HG02571 (cell line): ENCODE results near the gene MADD.

ENCODE experiments used
- ATAC-seq: cut with Tn5 transposase; IDR thresholded peaks from one replicate; pipeline ENCODE4 v1.9.1; 2021; ENCODE audit warnings: mild to moderate bottlenecking, moderate library complexity; ENCODE audit not compliant: unreplicated experiment

The MADD gene

DNA sequence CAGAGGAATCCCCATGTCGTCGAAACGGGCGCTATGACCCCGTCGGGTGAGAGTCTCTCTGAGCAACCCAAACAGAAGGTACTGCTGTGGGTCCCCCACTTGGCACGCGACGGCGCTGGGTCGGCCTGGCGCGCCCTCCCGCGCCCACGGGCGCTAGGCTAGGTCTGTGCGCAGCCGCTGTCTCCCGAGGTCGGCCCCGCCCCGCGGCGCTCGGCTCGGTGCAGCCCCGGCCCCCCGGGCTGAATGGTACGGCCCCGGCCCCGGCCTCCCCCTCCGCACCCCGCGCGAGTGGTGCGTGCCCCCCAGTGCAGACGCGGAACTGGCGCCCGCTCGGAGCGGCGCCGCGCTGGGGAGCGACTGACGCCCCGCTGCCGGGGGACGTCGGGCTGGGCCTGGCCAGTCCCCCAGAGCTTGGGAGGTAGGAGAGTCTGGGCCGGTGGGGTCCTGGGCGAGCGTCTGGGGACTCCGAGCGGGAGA is at the start of gene MADD:
MADD (plus strand) TSS at position 305 of the 477 bp plus-strand sequence.
- ATAC-seq: peak; percentile 78

- ATAC-seq: no peak
Observed at GRCh38 chr11:47220401-47220821, 49.5 kb upstream of the MADD start.

- ATAC-seq: no peak
Observed at GRCh38 chr11:47222696-47223095, 47.2 kb upstream of the MADD start.

GRCh38 chr11:47225552-47226400 is 44.2 kb upstream of the MADD start:
- peak; percentile 74 for ATAC-seq

- no peak for ATAC-seq
Observed at GRCh38 chr11:47229161-47229560, 40.8 kb upstream of the MADD start.

DNA sequence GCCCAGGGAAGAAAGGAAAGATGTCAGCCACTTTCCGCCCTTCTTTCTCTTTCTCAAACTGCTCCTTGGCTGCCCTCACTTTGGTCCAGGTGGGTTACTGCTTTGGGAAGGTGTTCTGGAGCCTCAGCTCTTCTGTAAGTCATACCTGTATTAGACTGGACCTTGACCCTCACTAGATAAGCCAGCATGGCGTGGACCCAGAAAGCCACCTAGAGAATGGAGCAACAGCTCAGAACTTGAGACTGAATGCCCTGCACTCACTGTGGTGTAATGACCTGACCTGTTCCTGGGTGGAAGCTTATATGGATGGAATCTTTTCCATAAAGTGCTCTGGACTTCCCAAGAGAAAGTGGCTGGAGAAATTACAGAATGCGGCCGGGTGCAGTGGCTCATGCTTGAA is 36.9 kb upstream of the MADD start:
- no peak for ATAC-seq

- ATAC-seq: no peak
Observed at GRCh38 chr11:47233989-47234668, 35.8 kb upstream of the MADD start.

DNA sequence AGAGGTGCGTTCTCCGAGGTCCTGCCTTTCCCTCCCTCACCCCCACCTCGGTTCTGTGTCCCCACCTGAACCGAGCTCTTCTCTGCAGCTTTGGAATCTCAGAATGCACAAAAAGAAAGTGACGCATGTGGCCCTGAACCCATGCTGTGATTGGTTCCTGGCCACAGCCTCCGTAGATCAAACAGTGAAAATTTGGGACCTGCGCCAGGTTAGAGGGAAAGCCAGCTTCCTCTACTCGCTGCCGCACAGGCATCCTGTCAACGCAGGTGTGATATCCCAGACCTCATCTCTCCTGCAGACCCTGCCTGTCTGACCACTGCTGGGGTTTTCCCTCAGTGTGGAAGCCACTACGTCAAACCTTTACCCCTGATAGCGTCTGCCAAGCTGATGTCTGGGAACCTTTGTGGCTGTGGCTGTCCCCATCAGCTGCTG is 35.2 kb upstream of the MADD start:
- no peak for ATAC-seq

DNA sequence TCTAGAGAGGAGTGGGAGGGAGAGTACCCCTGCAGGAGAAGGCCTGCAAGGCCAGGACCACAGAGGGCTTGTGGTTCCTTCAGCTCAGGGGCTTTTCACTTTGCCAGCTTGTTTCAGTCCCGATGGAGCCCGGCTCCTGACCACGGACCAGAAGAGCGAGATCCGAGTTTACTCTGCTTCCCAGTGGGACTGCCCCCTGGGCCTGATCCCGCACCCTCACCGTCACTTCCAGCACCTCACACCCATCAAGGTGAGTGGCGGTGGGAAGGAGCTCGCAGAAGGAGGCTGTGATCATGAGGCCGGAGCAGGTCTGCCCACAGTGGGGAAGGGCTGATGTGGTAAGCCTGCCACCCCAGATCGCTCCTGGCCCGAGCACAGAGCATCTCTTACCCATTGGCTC is 34.8 kb upstream of the MADD start:
- ATAC-seq: no peak

- ATAC-seq: no peak
Observed at GRCh38 chr11:47236482-47236881, 33.5 kb upstream of the MADD start.

- ATAC-seq: no peak
Observed at GRCh38 chr11:47239852-47240251, 30.1 kb upstream of the MADD start.

GRCh38 chr11:47241841-47242301 is 28.1 kb upstream of the MADD start:
- ATAC-seq: no peak

DNA sequence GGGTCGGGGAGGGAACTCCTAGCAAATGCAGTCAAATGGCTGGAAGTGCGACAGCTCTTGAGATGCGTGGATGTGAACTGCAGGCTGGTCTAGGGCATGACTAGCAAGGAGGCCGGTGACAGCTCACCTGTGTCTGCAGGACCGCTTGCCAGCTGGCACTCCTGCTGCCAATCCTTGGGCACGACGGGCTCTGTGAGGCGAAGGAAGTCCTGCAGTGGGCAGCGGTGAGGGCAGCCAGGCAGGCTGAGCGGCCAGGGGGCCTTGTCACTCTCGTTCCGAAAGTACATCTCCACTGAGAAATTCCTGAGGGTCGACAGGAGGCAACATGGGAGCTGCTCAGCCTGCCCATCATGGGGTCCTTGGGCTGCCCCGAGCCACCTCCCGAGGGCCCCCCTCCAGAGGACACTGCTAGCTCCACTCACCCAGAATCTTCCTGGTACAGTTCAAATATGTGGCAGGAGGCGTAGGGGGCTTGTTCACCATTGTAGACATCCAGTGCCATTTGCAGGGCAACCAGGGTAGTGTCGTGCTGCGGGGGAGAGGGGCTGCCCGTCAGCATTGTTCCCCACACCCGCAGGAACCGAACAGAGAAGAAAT is 27.2 kb upstream of the MADD start:
- ATAC-seq: no peak

DNA sequence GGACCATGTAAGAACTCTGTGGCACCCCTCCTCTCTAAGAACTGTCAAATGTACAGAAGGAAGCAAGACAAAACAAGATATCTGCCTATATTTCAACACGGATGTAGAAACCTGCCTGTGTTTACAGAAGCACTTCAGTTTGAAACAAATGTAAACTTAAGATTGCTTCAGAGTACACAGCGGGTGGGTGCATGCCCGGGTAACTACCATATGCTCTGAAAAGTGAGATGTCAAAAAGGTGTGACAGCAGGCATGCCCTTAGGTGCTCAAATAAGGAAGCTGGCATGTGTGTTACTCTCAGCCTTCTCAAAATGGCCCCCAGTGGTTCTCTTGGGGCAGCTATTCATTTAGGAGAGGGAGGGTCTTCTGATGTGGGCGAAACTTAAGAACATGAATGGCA is 26.5 kb upstream of the MADD start:
- no peak for ATAC-seq

- ATAC-seq: no peak
Observed at GRCh38 chr11:47244448-47245350, 25.2 kb upstream of the MADD start.

DNA sequence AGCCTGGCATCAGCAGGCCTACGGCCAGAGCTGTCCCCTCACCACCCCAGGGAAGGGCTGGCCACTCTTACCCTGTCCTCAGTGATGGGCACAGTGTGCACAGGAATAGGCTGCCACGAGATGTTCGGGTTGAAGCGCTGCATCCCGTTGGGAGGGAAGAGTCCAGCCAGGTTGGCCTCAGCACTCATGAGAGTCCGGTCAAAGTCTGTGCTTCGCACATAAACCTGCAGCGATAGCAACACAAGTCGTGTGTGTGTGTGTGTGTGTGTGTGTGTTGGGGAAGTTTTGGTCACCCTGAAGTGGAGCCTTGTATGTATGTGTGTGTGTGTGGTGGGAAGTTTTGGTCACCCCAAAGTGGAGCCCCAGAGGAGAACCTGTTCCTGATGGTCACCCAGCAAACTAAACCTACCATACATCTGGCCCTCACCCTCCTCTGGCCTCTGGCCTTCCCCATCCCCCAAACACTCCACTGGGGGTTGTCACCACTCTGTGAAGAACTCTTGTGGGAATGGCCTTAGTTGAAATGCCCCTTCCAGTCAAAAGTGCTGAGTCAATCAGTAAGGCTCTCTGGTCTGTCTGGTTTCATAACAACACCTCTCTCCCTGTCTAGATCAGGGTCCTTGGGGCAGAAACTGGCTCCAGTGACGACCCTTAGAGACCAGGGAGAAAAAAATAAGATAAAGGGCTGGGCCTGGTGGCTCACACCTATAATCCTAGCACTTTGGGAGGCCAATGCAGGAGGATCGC is 24.1 kb upstream of the MADD start:
- no peak for ATAC-seq

DNA sequence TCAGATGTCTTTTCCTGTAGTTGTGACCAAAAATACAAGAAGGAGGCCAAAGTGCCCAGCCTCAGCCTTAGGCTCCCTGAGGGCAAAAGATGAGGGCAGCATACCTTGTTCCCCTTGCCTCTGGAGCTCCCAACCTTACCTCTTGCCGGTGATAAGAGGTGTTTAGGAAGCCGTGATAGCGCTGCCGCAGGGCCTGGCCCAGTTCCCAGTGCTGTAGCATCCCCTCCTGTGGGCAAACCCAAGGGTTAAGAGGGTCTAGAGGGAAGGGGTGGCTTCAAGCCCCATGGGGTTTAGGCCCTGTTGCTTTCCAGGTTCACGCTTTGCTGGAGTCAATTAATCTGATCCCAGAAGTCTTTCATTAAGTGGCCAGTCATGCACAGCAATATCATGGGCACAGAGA is 22.4 kb upstream of the MADD start:
- no peak for ATAC-seq

- peak; percentile 27 for ATAC-seq
Observed at GRCh38 chr11:47248304-47248663, 21.6 kb upstream of the MADD start.

DNA sequence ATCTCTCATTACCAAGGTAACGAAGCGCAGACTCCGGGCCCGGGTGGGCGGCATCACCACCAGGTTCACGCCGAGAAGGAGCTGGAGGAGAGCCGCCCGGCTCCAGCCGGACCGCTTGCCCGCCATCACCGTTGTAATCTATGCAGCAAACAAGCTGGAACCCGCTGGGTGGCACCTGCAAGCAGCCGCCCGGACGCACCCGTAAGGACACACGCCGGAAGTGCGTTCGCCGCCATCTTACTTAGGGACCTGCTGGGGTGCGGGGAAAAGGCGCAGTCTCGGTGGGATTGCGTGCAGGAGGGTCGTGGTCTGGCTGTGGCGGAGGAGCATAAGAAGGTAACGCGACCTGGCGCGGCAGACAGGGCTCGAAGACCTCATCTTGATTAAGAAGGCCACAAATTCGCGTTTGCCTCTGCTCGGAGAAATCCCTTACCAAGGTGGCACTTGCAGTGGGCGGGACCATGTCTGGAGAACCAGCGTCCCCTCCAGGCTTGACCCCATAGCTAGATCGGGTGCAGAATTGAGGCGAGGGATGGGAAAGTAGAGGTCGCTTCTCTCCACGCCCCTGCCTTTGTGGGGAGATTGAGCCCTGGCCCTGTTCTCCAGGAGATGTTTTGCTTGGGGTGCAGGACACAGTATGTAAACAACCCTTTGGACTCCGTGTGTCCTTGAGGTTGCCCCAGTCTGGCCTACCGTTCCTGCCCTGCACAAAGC is 21.1 kb upstream of the MADD start, which contains the start of gene ACP2:
ACP2 (minus strand) TSS at position 151 of the 714 bp plus-strand sequence; CDS start at position 126, 25 bp downstream.
- peak; percentile 91 for ATAC-seq
